ENCODE measurements around the gene ELMO3.

DNA sequence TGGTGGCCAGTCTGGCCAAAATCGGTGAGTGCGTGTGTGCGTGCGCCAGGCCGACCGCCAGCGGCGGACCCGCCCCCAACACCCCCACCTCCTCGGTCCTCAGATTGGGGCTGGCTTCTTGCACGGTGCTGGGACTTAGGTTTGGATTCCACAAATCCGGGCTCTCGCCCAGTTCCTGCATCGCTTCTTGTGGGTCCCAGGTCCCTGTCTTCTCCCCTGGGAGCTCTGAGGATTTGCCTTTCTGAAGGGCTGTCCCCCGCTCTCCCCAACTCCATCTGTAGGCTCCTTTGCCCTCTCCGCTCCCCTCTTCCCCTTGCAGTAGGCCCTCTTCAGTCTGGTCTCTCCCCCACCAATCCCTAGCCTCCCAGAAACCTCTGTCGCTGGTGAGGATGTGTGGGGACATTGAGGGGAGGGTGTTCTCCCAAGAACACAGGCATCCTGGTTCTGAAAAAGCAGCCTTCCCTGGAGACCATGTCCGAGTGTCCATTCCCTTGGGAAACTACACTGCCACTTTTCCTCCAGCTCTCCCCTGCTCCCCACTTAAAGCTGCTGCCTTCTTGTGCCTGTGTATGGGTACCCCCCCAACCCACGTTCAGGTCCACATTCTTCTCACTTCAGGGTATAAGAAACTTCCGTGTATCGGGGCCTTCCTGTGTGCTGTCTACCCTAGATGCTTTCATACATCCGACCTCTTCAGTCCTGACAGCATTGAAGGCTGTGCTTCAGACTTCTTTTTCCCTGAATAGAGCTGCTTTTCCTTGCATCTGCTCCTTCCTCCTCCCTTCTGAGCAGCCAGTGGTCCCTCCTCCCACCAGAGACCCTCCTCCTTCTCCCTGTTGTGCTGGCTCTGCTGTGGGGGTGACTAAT is 50.5 kb downstream of the ELMO3 start:
- TF ChIP-seq, protein P1, sequence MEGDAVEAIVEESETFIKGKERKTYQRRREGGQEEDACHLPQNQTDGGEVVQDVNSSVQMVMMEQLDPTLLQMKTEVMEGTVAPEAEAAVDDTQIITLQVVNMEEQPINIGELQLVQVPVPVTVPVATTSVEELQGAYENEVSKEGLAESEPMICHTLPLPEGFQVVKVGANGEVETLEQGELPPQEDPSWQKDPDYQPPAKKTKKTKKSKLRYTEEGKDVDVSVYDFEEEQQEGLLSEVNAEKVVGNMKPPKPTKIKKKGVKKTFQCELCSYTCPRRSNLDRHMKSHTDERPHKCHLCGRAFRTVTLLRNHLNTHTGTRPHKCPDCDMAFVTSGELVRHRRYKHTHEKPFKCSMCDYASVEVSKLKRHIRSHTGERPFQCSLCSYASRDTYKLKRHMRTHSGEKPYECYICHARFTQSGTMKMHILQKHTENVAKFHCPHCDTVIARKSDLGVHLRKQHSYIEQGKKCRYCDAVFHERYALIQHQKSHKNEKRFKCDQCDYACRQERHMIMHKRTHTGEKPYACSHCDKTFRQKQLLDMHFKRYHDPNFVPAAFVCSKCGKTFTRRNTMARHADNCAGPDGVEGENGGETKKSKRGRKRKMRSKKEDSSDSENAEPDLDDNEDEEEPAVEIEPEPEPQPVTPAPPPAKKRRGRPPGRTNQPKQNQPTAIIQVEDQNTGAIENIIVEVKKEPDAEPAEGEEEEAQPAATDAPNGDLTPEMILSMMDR (IDR thresholded peaks at IDR 0.05): no peak
- no peak for TF ChIP-seq POLR2A (IDR thresholded peaks at IDR 0.05)
